Ishikawa (cell line): Measurements from ENCODE around the gene DAGLB.

ENCODE experiments used
- REST ChIP-seq: IDR thresholded peaks from 2 replicates; pipeline ENCODE4 v1.6.1; 2012; ENCODE audit warnings: low read depth, mild to moderate bottlenecking
- ZBTB7A ChIP-seq: IDR thresholded peaks from 2 replicates; pipeline ENCODE4 v1.6.1; 2012; ENCODE audit warnings: low read depth

- TF ChIP-seq REST (no peak), ZBTB7A (no peak)
Measured at GRCh38 chr7:6380310-6381095, 67.3 kb downstream of the DAGLB start.
